ENCODE measurements around the gene IGFL2. TPM values are rescaled to one million over a fixed set of nuclear protein-coding genes. Genes with fewer than 3 reads are reported as not detected.
"Not testable (repeated sequence)": the region's sequence is repeated elsewhere in the genome, so short reads cannot be mapped to it uniquely, and the experiment has no call there.

Gene IGFL2
- total RNA-seq, 1 donor from 2014 or later = not detected

DNA sequence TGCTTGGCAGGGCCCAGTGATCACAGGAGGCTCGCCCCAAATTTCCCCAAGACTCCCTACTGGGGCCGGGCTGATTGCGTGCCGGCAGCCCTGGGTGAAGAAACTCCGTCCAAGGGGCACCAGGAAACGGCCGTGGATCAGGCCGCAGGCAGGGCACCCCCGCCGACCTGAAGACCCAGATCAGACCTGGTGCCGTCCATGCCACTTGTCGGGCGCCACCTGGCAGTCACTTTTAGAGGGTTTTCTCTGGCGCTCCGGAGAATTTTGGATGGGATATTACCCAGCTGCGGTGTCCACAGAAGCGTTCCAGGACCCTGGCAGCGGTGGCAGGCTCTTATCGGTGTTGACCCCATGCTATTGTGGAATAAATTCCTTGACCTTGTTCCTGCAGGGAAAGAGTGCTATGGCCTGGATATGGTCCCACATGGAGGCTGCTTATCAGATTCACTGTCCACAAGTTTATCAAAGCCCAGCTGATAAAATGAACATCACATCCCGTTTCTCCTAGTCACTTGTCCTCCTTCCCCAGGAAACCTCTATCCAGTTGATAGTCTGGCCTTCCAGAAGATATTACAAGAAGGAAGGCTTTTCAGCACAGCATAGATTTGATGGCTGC lies 38.2 kb downstream of the IGFL2 start:
- H3K4me1 ChIP-seq (ENCODE audit: control insufficient read depth in 3 of 3, insufficient read depth in 3 of 3, low read length in 3 of 3) = no peaks in the 10 kb centered on the region
- no peaks in the 10 kb centered on the region for H3K36me3 ChIP-seq (ENCODE audit: control insufficient read depth in 3 of 3, insufficient read depth in 3 of 3, low read length in 3 of 3)
- H3K9ac ChIP-seq (ENCODE audit: low read depth in 1 of 3, low read length in 3 of 3) = no peak overlapping the region
- peaks cover 12 to 28% (median 13%) of the 10 kb centered on the region in 3 donors for H3K27me3 ChIP-seq (ENCODE audit: control insufficient read depth in 3 of 3, insufficient read depth in 3 of 3, low read length in 3 of 3)
- no peak overlapping the region for H3K4me3 ChIP-seq (ENCODE audit: low read length in 3 of 3)
- H3K27ac ChIP-seq (ENCODE audit: low read depth, low read length) = no peak overlapping the region
- H3K9me3 ChIP-seq (ENCODE audit: control insufficient read depth in 3 of 3, low read length in 3 of 3) = no peaks in the 10 kb centered on the region

DNA sequence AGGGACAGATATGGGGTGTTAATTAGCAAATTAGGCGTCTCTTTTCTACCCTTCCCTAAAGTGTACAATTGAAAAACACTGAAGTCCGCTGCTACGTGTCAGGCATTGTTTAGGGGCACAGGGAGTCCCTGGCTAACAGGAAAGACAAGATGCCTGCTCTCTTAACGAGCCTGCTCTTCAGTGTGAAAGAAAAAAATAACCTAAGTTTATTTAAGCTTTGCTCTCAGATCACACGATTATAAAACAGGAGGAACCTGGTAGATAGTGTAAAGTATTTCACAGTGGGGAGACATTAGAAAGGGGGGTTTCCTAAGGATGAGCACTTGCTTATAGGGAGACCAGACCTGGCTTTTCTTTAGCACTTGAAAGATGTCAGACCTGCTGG lies 38.7 kb downstream of the IGFL2 start:
- no peaks in the 10 kb centered on the region for H3K9me3 ChIP-seq (ENCODE audit: control insufficient read depth in 3 of 3, low read length in 3 of 3)
- H3K9ac ChIP-seq (ENCODE audit: low read depth in 1 of 3, low read length in 3 of 3) = no peak overlapping the region
- H3K27me3 ChIP-seq (ENCODE audit: control insufficient read depth in 3 of 3, insufficient read depth in 3 of 3, low read length in 3 of 3) = peaks cover 12 to 25% (median 13%) of the 10 kb centered on the region in 3 donors
- H3K36me3 ChIP-seq (ENCODE audit: control insufficient read depth in 3 of 3, insufficient read depth in 3 of 3, low read length in 3 of 3) = no peaks in the 10 kb centered on the region
- H3K4me3 ChIP-seq (ENCODE audit: low read length in 3 of 3) = no peak overlapping the region
- H3K4me1 ChIP-seq (ENCODE audit: control insufficient read depth in 3 of 3, insufficient read depth in 3 of 3, low read length in 3 of 3) = no peaks in the 10 kb centered on the region
- no peak overlapping the region for H3K27ac ChIP-seq (ENCODE audit: low read depth, low read length)

- H3K36me3 ChIP-seq (ENCODE audit: control insufficient read depth in 3 of 3, insufficient read depth in 3 of 3, low read length in 3 of 3) = no peaks in the 10 kb centered on the region
- peaks cover 12 to 25% (median 13%) of the 10 kb centered on the region in 3 donors for H3K27me3 ChIP-seq (ENCODE audit: control insufficient read depth in 3 of 3, insufficient read depth in 3 of 3, low read length in 3 of 3)
- H3K9ac ChIP-seq (ENCODE audit: low read depth in 1 of 3, low read length in 3 of 3) = no peak overlapping the region
- no peaks in the 10 kb centered on the region for H3K4me1 ChIP-seq (ENCODE audit: control insufficient read depth in 3 of 3, insufficient read depth in 3 of 3, low read length in 3 of 3)
- no peak overlapping the region for H3K27ac ChIP-seq (ENCODE audit: low read depth, low read length)
- no peak overlapping the region for H3K4me3 ChIP-seq (ENCODE audit: low read length in 3 of 3)
- H3K9me3 ChIP-seq (ENCODE audit: control insufficient read depth in 3 of 3, low read length in 3 of 3) = no peaks in the 10 kb centered on the region
Observed at GRCh38 chr19:46189971-46190888, 42.2 kb downstream of the IGFL2 start.

DNA sequence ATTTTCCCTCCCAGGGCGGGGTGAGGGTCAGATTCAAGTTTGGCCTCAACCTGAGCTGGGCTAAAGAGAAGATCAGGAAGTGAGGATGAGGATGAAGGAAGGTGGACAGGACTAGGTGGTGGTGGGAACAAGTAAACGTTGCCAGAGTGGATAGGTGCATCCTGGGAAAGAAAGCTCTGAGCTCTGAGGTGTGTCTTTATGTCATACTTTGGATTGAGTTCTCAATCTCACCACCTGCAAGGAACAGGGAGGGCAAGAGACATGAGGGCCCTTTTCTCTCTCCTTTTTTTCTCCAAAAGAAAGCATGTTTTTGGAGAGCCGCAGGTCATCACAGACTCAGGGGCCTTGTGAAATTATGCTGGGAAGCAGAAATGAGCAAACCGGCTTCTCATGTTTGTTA lies 43.3 kb downstream of the IGFL2 start:
- H3K27ac ChIP-seq (ENCODE audit: low read depth, low read length) = no peak overlapping the region
- H3K36me3 ChIP-seq (ENCODE audit: control insufficient read depth in 3 of 3, insufficient read depth in 3 of 3, low read length in 3 of 3) = no peaks in the 10 kb centered on the region
- no peak overlapping the region for H3K4me3 ChIP-seq (ENCODE audit: low read length in 3 of 3)
- H3K9me3 ChIP-seq (ENCODE audit: control insufficient read depth in 3 of 3, low read length in 3 of 3) = no peaks in the 10 kb centered on the region
- H3K9ac ChIP-seq (ENCODE audit: low read depth in 1 of 3, low read length in 3 of 3) = no peak overlapping the region
- no peaks in the 10 kb centered on the region for H3K4me1 ChIP-seq (ENCODE audit: control insufficient read depth in 3 of 3, insufficient read depth in 3 of 3, low read length in 3 of 3)
- H3K27me3 ChIP-seq (ENCODE audit: control insufficient read depth in 3 of 3, insufficient read depth in 3 of 3, low read length in 3 of 3) = peaks cover 13 to 32% (median 16%) of the 10 kb centered on the region in 3 donors

GRCh38 chr19:46191972-46192371 lies 43.9 kb downstream of the IGFL2 start:
- Histone ChIP-seq H3K27ac (ENCODE audit: low read depth, low read length) (no peak overlapping the region), H3K4me1 (ENCODE audit: control insufficient read depth in 3 of 3, insufficient read depth in 3 of 3, low read length in 3 of 3) (no peaks in the 10 kb centered on the region), H3K36me3 (ENCODE audit: control insufficient read depth in 3 of 3, insufficient read depth in 3 of 3, low read length in 3 of 3) (no peaks in the 10 kb centered on the region), H3K27me3 (ENCODE audit: control insufficient read depth in 3 of 3, insufficient read depth in 3 of 3, low read length in 3 of 3) (peaks cover 19 to 39% (median 21%) of the 10 kb centered on the region in 3 donors), H3K9me3 (ENCODE audit: control insufficient read depth in 3 of 3, low read length in 3 of 3) (no peaks in the 10 kb centered on the region), H3K4me3 (ENCODE audit: low read length in 3 of 3) (no peak overlapping the region), H3K9ac (ENCODE audit: low read depth in 1 of 3, low read length in 3 of 3) (no peak overlapping the region)

DNA sequence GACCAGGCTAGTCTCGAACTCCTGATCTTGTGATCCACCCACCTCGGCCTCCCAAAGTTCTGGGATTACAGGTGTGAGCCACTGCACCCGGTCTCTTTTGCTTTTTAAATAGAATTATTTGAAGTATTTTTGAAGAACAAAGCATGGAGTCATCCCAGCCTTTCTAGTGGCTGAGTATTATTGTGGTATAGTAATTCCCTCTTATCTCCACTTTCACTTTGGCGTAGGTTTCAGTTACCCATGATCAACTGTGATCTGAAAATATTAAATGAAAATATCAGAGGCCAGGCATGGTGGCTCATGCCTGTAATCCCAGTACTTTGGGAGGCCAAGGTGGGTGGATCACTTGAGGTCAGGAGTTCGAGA lies 44.6 kb downstream of the IGFL2 start:
- not testable (repeated sequence) for H3K4me1 ChIP-seq (ENCODE audit: control insufficient read depth in 3 of 3, insufficient read depth in 3 of 3, low read length in 3 of 3); H3K27ac ChIP-seq (ENCODE audit: low read depth, low read length); H3K9ac ChIP-seq (ENCODE audit: low read depth in 1 of 3, low read length in 3 of 3); H3K4me3 ChIP-seq (ENCODE audit: low read length in 3 of 3); H3K36me3 ChIP-seq (ENCODE audit: control insufficient read depth in 3 of 3, insufficient read depth in 3 of 3, low read length in 3 of 3); H3K9me3 ChIP-seq (ENCODE audit: control insufficient read depth in 3 of 3, low read length in 3 of 3)
- peaks cover 21 to 45% (median 22%) of the 10 kb centered on the region in 3 donors for H3K27me3 ChIP-seq (ENCODE audit: control insufficient read depth in 3 of 3, insufficient read depth in 3 of 3, low read length in 3 of 3)

DNA sequence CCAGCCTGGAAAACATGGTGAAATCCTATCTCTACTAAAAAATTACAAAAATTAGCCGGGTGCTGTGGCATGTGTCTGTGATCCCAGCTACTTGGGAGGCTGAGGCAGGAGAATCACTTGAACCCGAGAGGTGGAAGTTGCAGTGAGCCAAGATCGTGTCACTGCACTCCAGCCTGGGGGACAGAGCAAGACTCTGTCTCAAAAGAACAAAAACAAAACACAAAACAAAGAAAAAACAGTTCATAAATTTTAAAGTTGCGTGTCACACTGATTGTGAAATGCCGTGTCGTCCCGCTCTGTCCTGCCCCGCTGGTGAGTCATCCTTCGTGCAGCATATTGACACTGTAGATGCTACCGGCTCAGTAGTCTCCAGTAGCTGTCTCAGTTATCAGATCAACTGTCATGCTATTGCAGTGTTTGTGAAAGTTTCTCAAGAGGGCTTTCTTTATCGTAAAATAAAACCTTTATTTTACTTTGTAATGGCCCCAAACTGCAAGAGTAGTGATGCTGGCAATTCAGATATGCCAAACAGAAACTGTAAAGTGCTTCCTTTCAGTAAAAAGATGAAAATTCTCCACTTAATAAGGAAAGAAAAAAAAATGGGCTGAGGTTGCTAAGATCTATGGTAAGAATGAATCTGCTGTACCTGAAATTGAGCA lies 45.1 kb downstream of the IGFL2 start:
- Histone ChIP-seq H3K4me3 (ENCODE audit: low read length in 3 of 3) (no peak overlapping the region), H3K9me3 (ENCODE audit: control insufficient read depth in 3 of 3, low read length in 3 of 3) (no peaks in the 10 kb centered on the region), H3K9ac (ENCODE audit: low read depth in 1 of 3, low read length in 3 of 3) (no peak overlapping the region), H3K36me3 (ENCODE audit: control insufficient read depth in 3 of 3, insufficient read depth in 3 of 3, low read length in 3 of 3) (no peaks in the 10 kb centered on the region), H3K27me3 (ENCODE audit: control insufficient read depth in 3 of 3, insufficient read depth in 3 of 3, low read length in 3 of 3) (peaks cover 20 to 46% (median 21%) of the 10 kb centered on the region in 3 donors), H3K4me1 (ENCODE audit: control insufficient read depth in 3 of 3, insufficient read depth in 3 of 3, low read length in 3 of 3) (no peaks in the 10 kb centered on the region), H3K27ac (ENCODE audit: low read depth, low read length) (no peak overlapping the region)

GRCh38 chr19:46193678-46194077 lies 45.6 kb downstream of the IGFL2 start:
- H3K9me3 ChIP-seq (ENCODE audit: control insufficient read depth in 3 of 3, low read length in 3 of 3) = no peaks in the 10 kb centered on the region
- H3K27ac ChIP-seq (ENCODE audit: low read depth, low read length) = no peak overlapping the region
- no peak overlapping the region for H3K9ac ChIP-seq (ENCODE audit: low read depth in 1 of 3, low read length in 3 of 3)
- H3K4me3 ChIP-seq (ENCODE audit: low read length in 3 of 3) = no peak overlapping the region
- peaks cover 14 to 42% (median 18%) of the 10 kb centered on the region in 3 donors for H3K27me3 ChIP-seq (ENCODE audit: control insufficient read depth in 3 of 3, insufficient read depth in 3 of 3, low read length in 3 of 3)
- no peaks in the 10 kb centered on the region for H3K36me3 ChIP-seq (ENCODE audit: control insufficient read depth in 3 of 3, insufficient read depth in 3 of 3, low read length in 3 of 3)
- H3K4me1 ChIP-seq (ENCODE audit: control insufficient read depth in 3 of 3, insufficient read depth in 3 of 3, low read length in 3 of 3) = no peaks in the 10 kb centered on the region

- H3K9me3 ChIP-seq (ENCODE audit: control insufficient read depth in 3 of 3, low read length in 3 of 3) = no peaks in the 10 kb centered on the region
- H3K4me1 ChIP-seq (ENCODE audit: control insufficient read depth in 3 of 3, insufficient read depth in 3 of 3, low read length in 3 of 3) = no peaks in the 10 kb centered on the region
- H3K27me3 ChIP-seq (ENCODE audit: control insufficient read depth in 3 of 3, insufficient read depth in 3 of 3, low read length in 3 of 3) = peaks cover 9 to 29% (median 9%) of the 10 kb centered on the region in 3 donors
- H3K9ac ChIP-seq (ENCODE audit: low read depth in 1 of 3, low read length in 3 of 3) = no peak overlapping the region
- no peaks in the 10 kb centered on the region for H3K36me3 ChIP-seq (ENCODE audit: control insufficient read depth in 3 of 3, insufficient read depth in 3 of 3, low read length in 3 of 3)
- H3K4me3 ChIP-seq (ENCODE audit: low read length in 3 of 3) = no peak overlapping the region
- no peak overlapping the region for H3K27ac ChIP-seq (ENCODE audit: low read depth, low read length)
Observed at GRCh38 chr19:46195104-46195503, 47.1 kb downstream of the IGFL2 start.

DNA sequence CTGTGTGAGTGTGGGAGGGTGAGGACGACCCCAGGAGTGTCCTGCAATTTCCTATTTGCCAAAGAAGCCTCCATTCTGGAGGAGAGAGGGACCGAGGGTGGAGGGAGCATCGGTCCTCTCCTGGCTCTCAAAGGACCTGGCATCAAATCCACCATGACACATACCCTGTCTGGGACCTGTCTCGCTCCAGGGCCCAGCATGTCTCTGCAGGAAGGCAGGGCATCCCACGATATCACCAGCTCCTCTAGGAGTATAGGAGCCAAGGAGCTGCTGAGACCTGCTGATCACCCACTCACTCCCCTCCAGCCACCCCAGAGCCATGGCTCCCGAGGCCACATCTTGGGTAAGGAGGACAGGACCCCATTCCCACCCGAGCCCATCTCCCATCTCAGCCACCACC lies 47.9 kb downstream of the IGFL2 start:
- H3K27ac ChIP-seq (ENCODE audit: low read depth, low read length); H3K4me3 ChIP-seq (ENCODE audit: low read length in 3 of 3); H3K36me3 ChIP-seq (ENCODE audit: control insufficient read depth in 3 of 3, insufficient read depth in 3 of 3, low read length in 3 of 3); H3K9me3 ChIP-seq (ENCODE audit: control insufficient read depth in 3 of 3, low read length in 3 of 3); H3K9ac ChIP-seq (ENCODE audit: low read depth in 1 of 3, low read length in 3 of 3); H3K4me1 ChIP-seq (ENCODE audit: control insufficient read depth in 3 of 3, insufficient read depth in 3 of 3, low read length in 3 of 3): not testable (repeated sequence)
- peaks cover 9 to 22% (median 9%) of the 10 kb centered on the region in 3 donors for H3K27me3 ChIP-seq (ENCODE audit: control insufficient read depth in 3 of 3, insufficient read depth in 3 of 3, low read length in 3 of 3)
